Measurements from ENCODE around the gene MYH10. TPM values are rescaled to one million over a fixed set of nuclear protein-coding genes. Genes with fewer than 3 reads are reported as not detected.

The MYH10 gene
- total and polyA plus RNA-seq, 9 of the 15 experiments (the other 6 are each of a cell fraction or from before 2014, with no cell fraction given), result 16.3 to 95.3 (median 39.7) TPM

DNA sequence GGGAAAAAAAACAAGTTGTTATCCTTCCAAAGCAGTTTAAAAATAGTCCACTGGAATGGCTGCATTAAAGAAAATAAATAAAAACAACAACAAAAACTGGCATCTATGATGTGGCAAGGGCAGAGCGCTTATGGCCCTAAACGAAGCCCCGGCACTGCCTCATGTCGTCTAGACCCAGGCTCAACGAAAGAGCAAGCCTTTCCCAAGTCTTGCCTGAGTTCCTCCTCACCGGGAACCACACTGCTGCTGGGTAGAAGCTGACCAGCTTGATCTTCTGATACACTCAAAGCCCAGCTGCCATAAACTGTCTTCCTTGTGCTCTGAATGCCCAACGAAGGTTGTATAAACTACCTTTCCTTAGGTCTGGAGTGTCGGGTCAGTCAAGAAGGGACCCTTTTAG, 157.9 kb downstream of the MYH10 start (continued):
- TF ChIP-seq POLR3A (IDR thresholded peaks at IDR 0.05; ENCODE audit: borderline replicate concordance, extremely low read depth, insufficient read depth, insufficient read length) (no peak), ZNF696 (CRISPR knock-in tag; conservative IDR thresholded peaks at IDR 0.05) (no peak), RBM39 (optimal IDR thresholded peaks at IDR 0.05; ENCODE audit: low read depth, low read length) (no peak), DDX20 (tag; IDR thresholded peaks at IDR 0.05; ENCODE audit: low read depth) (no peak), CREM (IDR thresholded peaks at IDR 0.05; ENCODE audit: low read depth) (no peak), CBX1 (IDR thresholded peaks at IDR 0.05; ENCODE audit: low read depth) (no peak), CTCFL (IDR thresholded peaks at IDR 0.05; ENCODE audit: borderline replicate concordance, insufficient read depth, low read depth, low read length, poor library complexity, severe bottlenecking) (no peak), NFXL1 (CRISPR knock-in tag; IDR thresholded peaks at IDR 0.05) (no peak), SMAD2 (IDR thresholded peaks at IDR 0.05; ENCODE audit: low read depth, low read length) (no peak)

Data from K562 (cell line).